ENCODE data around the gene FRS2.

Gene FRS2

GRCh38 chr12:69500631-69501030 is 30.4 kb downstream of the FRS2 start:
- no peak overlapping the region for H3K4me3 ChIP-seq
- TF ChIP-seq CTCF (IDR thresholded peaks at IDR 0.05) = no peak
- DNase-seq (ENCODE audit: low spot score) = no peak
- H3K27ac ChIP-seq = no peak overlapping the region

- Histone ChIP-seq H3K27ac (no peak overlapping the region), H3K4me3 (no peak overlapping the region)
- TF ChIP-seq CTCF (IDR thresholded peaks at IDR 0.05) = no peak
- no peak for DNase-seq (ENCODE audit: low spot score)
Observed at GRCh38 chr12:69501154-69501895, 31.1 kb downstream of the FRS2 start.

- DNase-seq (ENCODE audit: low spot score) = no peak
- H3K27ac ChIP-seq = no peak overlapping the region
- no peak for TF ChIP-seq CTCF (IDR thresholded peaks at IDR 0.05)
- no peak overlapping the region for H3K4me3 ChIP-seq
Observed at GRCh38 chr12:69502345-69503081, 32.3 kb downstream of the FRS2 start.

GRCh38 chr12:69508091-69508490 is 37.9 kb downstream of the FRS2 start:
- DNase-seq (ENCODE audit: low spot score) = no peak
- no peak for TF ChIP-seq CTCF (IDR thresholded peaks at IDR 0.05)
- Histone ChIP-seq H3K27ac (no peak overlapping the region), H3K4me3 (no peak overlapping the region)

- no peak for DNase-seq (ENCODE audit: low spot score)
- Histone ChIP-seq H3K27ac (no peak overlapping the region), H3K4me3 (no peak overlapping the region)
- no peak for TF ChIP-seq CTCF (IDR thresholded peaks at IDR 0.05)
Observed at GRCh38 chr12:69508621-69509020, 38.4 kb downstream of the FRS2 start.

GRCh38 chr12:69509308-69509736 is 39.1 kb downstream of the FRS2 start:
- Histone ChIP-seq H3K4me3 (no peak overlapping the region), H3K27ac (no peak overlapping the region)
- no peak for DNase-seq (ENCODE audit: low spot score)
- no peak for TF ChIP-seq CTCF (IDR thresholded peaks at IDR 0.05)

All from coronary artery (tissue), 2 donors.